GM12878 (cell line): ENCODE data around the gene HMGN4. TPM values are rescaled to one million over a fixed set of nuclear protein-coding genes. Genes with fewer than 3 reads are reported as not detected.
A peak's percentile ranks its signal among the peaks of the same experiment; 100 is the strongest.

Experiments
- BCL11A ChIP-seq: IDR thresholded peaks from 2 replicates; pipeline ENCODE4 v1.6.1; 2011; ENCODE audit warnings: low read depth, low read length
- BRCA1 ChIP-seq: IDR thresholded peaks from 2 replicates; pipeline ENCODE4 v1.6.1; 2011; ENCODE audit warnings: low read depth, low read length, improper control_type of control experiment
- CBX5 ChIP-seq: sonication (generic); IDR thresholded peaks from 2 replicates; pipeline ENCODE4 v1.6.1; 2016; ENCODE audit warnings: low read depth, moderate library complexity, mild to moderate bottlenecking, inconsistent platforms
- CEBPZ ChIP-seq: fragments of 150-350 bp; IDR thresholded peaks from 2 replicates; pipeline ENCODE4 v1.6.1; 2016; ENCODE audit warnings: low read depth, low read length
- CREM ChIP-seq: IDR thresholded peaks from 2 replicates; pipeline ENCODE4 v1.6.1; 2014; ENCODE audit warnings: antibody characterized with exemption, low read depth
- HDGF ChIP-seq: fragments of 450-650 bp; IDR thresholded peaks from 2 replicates; pipeline ENCODE4 v1.6.1; 2016; ENCODE audit warnings: antibody characterized with exemption
- KDM1A ChIP-seq: fragments of 200-600 bp; sonication (generic); IDR thresholded peaks from 2 replicates; pipeline ENCODE4 v1.6.1; 2016; ENCODE audit warnings: borderline replicate concordance
- LARP7 ChIP-seq: fragments of 450-650 bp; IDR thresholded peaks from 2 replicates; pipeline ENCODE4 v1.6.1; 2017; ENCODE audit warnings: mild to moderate bottlenecking
- MEF2B ChIP-seq: fragments of 450-650 bp; IDR thresholded peaks from 2 replicates; pipeline ENCODE4 v1.6.1; 2018; ENCODE audit warnings: mild to moderate bottlenecking, moderate library complexity; ENCODE audit not compliant: partially characterized antibody, poor library complexity, severe bottlenecking
- NFYB ChIP-seq: IDR thresholded peaks from 2 replicates; pipeline ENCODE4 v1.6.1; 2011; ENCODE audit warnings: low read depth, mild to moderate bottlenecking, low read length, improper control_type of control experiment, moderate library complexity; ENCODE audit not compliant: insufficient read depth
- RUNX3 ChIP-seq: IDR thresholded peaks from 2 replicates; pipeline ENCODE4 v1.6.1; 2012; ENCODE audit warnings: low read length, inconsistent platforms
- SIN3A ChIP-seq: IDR thresholded peaks from 2 replicates; pipeline ENCODE4 v1.6.1; 2012; ENCODE audit warnings: low read depth, low read length, improper control_type of control experiment
- SKIL ChIP-seq: fragments of 450-650 bp; IDR thresholded peaks from 2 replicates; pipeline ENCODE4 v1.6.1; 2017; ENCODE audit warnings: mild to moderate bottlenecking, low read depth, inconsistent platforms; ENCODE audit not compliant: poor library complexity, severe bottlenecking
- TAF1 ChIP-seq: IDR thresholded peaks from 2 replicates; pipeline ENCODE4 v1.6.1; 2011; ENCODE audit warnings: mild to moderate bottlenecking, low read depth, low read length, borderline replicate concordance
- ZNF207 ChIP-seq: fragments of 450-650 bp; IDR thresholded peaks from 2 replicates; pipeline ENCODE4 v1.6.1; 2014; ENCODE audit warnings: antibody characterized with exemption, mild to moderate bottlenecking, borderline replicate concordance
- ZNF274 ChIP-seq: IDR thresholded peaks from one replicate; pipeline ENCODE4 v1.8.0; 2011; ENCODE audit not compliant: insufficient read length, insufficient read depth
- polyA plus RNA-seq, 11 experiments: library from polyadenylated mRNA; depleted of rRNA in 4 of 11; unstranded in 6 of 11; stranded (reverse) in 5 of 11; fragments of >200 nt; fragmentation: Nextera tagmentation in 4 of 11; fragmentation: Illumina TruSeq in 1 of 11; extraction: Ambion mirVana in 4 of 11; extraction: Trizol in 1 of 11; gene quantifications; 1 replicate in 1 of 11; 2 replicates in 10 of 11; pipeline versions ENCODE4 v1.2.1 to v1.2.3, GENCODE V29; 2011 to 2016; ENCODE audit warnings: inconsistent platforms in 2 of 11, missing spikeins in 2 of 11, low read depth in 1 of 11
- total RNA-seq, 4 experiments: library from RNA; depleted of rRNA in 3 of 4; stranded (reverse); fragments of >200 nt in 3 of 4; fragmentation: Illumina TruSeq in 1 of 4; extraction: Trizol in 1 of 4; gene quantifications; 2 replicates each; pipeline versions ENCODE4 v1.2.1 to v1.2.3, GENCODE V29; 2013 to 2021
- TF ChIP-seq, protein P1 (sequence below): IDR thresholded peaks from 2 replicates; pipeline ENCODE4 v1.6.1; 2012; ENCODE audit warnings: improper control_type of control experiment, low read depth, low read length; ENCODE audit not compliant: insufficient replicate concordance
- TF ChIP-seq, protein P2 (sequence below): fragments of 450-650 bp; IDR thresholded peaks from 2 replicates; pipeline ENCODE4 v1.6.1; 2016; ENCODE audit warnings: mild to moderate bottlenecking

Gene HMGN4
- total and polyA plus RNA-seq, 10 of the 15 experiments (the other 5 are each of a cell fraction or from before 2014, with no cell fraction given): 26.7 to 99.1 (median 76.7) TPM

GRCh38 chr6:26550250-26550993 is 12.3 kb downstream of the HMGN4 start (continued):
- TF ChIP-seq CEBPZ (no peak), SIN3A (no peak), CREM (0 out of 2 replicates have a peak, but pooled peaks have one; percentile 17), LARP7 (peak; percentile 26; the same call in 1 of the 2 replicates), KDM1A (no peak), BRCA1 (no peak), ZNF207 (no peak), TAF1 (no peak), RUNX3 (no peak; the same call in 1 of the 2 replicates), ZNF274 (no peak), HDGF (no peak), CBX5 (no peak), MEF2B (no peak), NFYB (no peak), SKIL (no peak), BCL11A (no peak)
- TF ChIP-seq, protein P1, sequence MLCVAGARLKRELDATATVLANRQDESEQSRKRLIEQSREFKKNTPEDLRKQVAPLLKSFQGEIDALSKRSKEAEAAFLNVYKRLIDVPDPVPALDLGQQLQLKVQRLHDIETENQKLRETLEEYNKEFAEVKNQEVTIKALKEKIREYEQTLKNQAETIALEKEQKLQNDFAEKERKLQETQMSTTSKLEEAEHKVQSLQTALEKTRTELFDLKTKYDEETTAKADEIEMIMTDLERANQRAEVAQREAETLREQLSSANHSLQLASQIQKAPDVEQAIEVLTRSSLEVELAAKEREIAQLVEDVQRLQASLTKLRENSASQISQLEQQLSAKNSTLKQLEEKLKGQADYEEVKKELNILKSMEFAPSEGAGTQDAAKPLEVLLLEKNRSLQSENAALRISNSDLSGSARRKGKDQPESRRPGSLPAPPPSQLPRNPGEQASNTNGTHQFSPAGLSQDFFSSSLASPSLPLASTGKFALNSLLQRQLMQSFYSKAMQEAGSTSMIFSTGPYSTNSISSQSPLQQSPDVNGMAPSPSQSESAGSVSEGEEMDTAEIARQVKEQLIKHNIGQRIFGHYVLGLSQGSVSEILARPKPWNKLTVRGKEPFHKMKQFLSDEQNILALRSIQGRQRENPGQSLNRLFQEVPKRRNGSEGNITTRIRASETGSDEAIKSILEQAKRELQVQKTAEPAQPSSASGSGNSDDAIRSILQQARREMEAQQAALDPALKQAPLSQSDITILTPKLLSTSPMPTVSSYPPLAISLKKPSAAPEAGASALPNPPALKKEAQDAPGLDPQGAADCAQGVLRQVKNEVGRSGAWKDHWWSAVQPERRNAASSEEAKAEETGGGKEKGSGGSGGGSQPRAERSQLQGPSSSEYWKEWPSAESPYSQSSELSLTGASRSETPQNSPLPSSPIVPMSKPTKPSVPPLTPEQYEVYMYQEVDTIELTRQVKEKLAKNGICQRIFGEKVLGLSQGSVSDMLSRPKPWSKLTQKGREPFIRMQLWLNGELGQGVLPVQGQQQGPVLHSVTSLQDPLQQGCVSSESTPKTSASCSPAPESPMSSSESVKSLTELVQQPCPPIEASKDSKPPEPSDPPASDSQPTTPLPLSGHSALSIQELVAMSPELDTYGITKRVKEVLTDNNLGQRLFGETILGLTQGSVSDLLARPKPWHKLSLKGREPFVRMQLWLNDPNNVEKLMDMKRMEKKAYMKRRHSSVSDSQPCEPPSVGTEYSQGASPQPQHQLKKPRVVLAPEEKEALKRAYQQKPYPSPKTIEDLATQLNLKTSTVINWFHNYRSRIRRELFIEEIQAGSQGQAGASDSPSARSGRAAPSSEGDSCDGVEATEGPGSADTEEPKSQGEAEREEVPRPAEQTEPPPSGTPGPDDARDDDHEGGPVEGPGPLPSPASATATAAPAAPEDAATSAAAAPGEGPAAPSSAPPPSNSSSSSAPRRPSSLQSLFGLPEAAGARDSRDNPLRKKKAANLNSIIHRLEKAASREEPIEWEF: no peak
- TF ChIP-seq, protein P2, sequence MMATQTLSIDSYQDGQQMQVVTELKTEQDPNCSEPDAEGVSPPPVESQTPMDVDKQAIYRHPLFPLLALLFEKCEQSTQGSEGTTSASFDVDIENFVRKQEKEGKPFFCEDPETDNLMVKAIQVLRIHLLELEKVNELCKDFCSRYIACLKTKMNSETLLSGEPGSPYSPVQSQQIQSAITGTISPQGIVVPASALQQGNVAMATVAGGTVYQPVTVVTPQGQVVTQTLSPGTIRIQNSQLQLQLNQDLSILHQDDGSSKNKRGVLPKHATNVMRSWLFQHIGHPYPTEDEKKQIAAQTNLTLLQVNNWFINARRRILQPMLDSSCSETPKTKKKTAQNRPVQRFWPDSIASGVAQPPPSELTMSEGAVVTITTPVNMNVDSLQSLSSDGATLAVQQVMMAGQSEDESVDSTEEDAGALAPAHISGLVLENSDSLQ: no peak
